OCI-LY7 (cell line): ENCODE measurements around the gene SLC10A7. TPM values are rescaled to one million over a fixed set of nuclear protein-coding genes. Genes with fewer than 3 reads are reported as not detected.

Experiments used
- BruUV-seq: library from RNA; stranded (reverse); fragments of 400-500 nt; replicated peaks from 2 replicates; lab custom pipeline; 2021; lab: Mats Ljungman, UMichigan
- CTCF ChIA-PET: fragments of 300-600 bp; sonication (Branson Sonifier 250); formaldehyde crosslinking; loops from one replicate; lab custom pipeline; 2022; ENCODE audit warnings: antibody characterized with exemption; ENCODE audit not compliant: unreplicated experiment; lab: Charles Lee
- POLR2A ChIA-PET: fragments of 300-600 bp; sonication (Branson Sonifier 250); formaldehyde crosslinking; loops from one replicate; lab custom pipeline; 2022; ENCODE audit warnings: antibody characterized with exemption; lab: Charles Lee
- DNase-seq: peaks from one replicate; pipeline ENCODE4 v3.0.0-alpha.2; 2015; ENCODE audit warnings: low spot score
- H2AFZ ChIP-seq: fragments of 200-600 bp; sonication (generic), shearing (Covaris generic); 2 replicates; pipeline ENCODE4 v1.6.1; 2014; ENCODE audit warnings: mild to moderate bottlenecking, antibody characterized with exemption, low read length, moderate library complexity
- H3K27ac ChIP-seq: fragments of 200-600 bp; sonication (generic); 2 replicates; pipeline ENCODE4 v1.5.1; 2014; ENCODE audit warnings: mixed run types, low read depth, mild to moderate bottlenecking, moderate library complexity, low read length, inconsistent platforms; ENCODE audit not compliant: poor library complexity, severe bottlenecking
- H3K36me3 ChIP-seq: fragments of 200-600 bp; sonication (generic); 2 replicates; pipeline ENCODE4 v1.6.1; 2014; ENCODE audit warnings: mild to moderate bottlenecking, antibody characterized with exemption, low read length, moderate library complexity, mixed read lengths; ENCODE audit not compliant: insufficient read depth
- H3K4me1 ChIP-seq: fragments of 200-600 bp; sonication (generic); 2 replicates; pipeline ENCODE4 v1.5.1; 2014; ENCODE audit warnings: mild to moderate bottlenecking, low read length; ENCODE audit not compliant: insufficient read depth, poor library complexity, severe bottlenecking
- H3K4me2 ChIP-seq: fragments of 200-600 bp; sonication (generic); 2 replicates; pipeline ENCODE4 v1.6.1; 2014; ENCODE audit warnings: mild to moderate bottlenecking, low read length
- H3K4me3 ChIP-seq: fragments of 200-600 bp; sonication (generic); 2 replicates; pipeline ENCODE4 v1.5.1; 2014; ENCODE audit warnings: mild to moderate bottlenecking, low read depth, low read length; ENCODE audit not compliant: poor library complexity, severe bottlenecking
- H3K79me2 ChIP-seq: fragments of 200-600 bp; sonication (generic); 2 replicates; pipeline ENCODE4 v1.6.1; 2016; ENCODE audit warnings: low read depth, mild to moderate bottlenecking, low read length, moderate library complexity, mixed read lengths; ENCODE audit not compliant: insufficient read depth
- H3K9me2 ChIP-seq: fragments of 200-600 bp; sonication (generic); 2 replicates; pipeline ENCODE4 v1.6.1; 2016; ENCODE audit warnings: mild to moderate bottlenecking, low read length, mixed read lengths; ENCODE audit not compliant: insufficient read depth
- H3K9me3 ChIP-seq: fragments of 200-600 bp; sonication (generic); 2 replicates; pipeline ENCODE4 v1.6.1; 2014; ENCODE audit warnings: mild to moderate bottlenecking, mixed run types, low read length, mixed read lengths
- H4K20me1 ChIP-seq: fragments of 200-600 bp; sonication (generic); 2 replicates; pipeline ENCODE4 v1.6.1; 2014; ENCODE audit warnings: mild to moderate bottlenecking, antibody characterized with exemption, low read length, moderate library complexity, mixed read lengths; ENCODE audit not compliant: insufficient read depth
- EZH2phosphoT487 ChIP-seq: fragments of 200-600 bp; sonication (generic); IDR thresholded peaks from 2 replicates; pipeline ENCODE4 v1.6.1; 2018; ENCODE audit warnings: low read depth, borderline replicate concordance, mild to moderate bottlenecking, mixed run types, antibody characterized with exemption, low read length, moderate library complexity, mixed read lengths
- intact Hi-C: fragments of 100-400 bp; cut with micrococcal nuclease; formaldehyde crosslinking; loops from one replicate; pipeline ENCODE4 v1.10.0; 2022; ENCODE audit not compliant: unreplicated experiment
- total RNA-seq, 2 experiments: library from RNA; depleted of rRNA in 1 of 2; stranded (reverse); fragments of >200 nt in 1 of 2; shearing (Covaris generic) in 1 of 2; gene quantifications; 2 replicates each; pipeline ENCODE4 v1.2.3, GENCODE V29; 2014 to 2022
- TF ChIP-seq, protein P1 (sequence below): fragments of 200-600 bp; sonication (generic); conservative IDR thresholded peaks from 2 replicates; pipeline ENCODE4 v1.5.1; 2014; ENCODE audit warnings: mild to moderate bottlenecking, antibody characterized with exemption, low read length, moderate library complexity, mixed read lengths

Gene SLC10A7
- total RNA-seq, 2 experiments from 2014 or later: 16.8 to 18.9 TPM

DNA sequence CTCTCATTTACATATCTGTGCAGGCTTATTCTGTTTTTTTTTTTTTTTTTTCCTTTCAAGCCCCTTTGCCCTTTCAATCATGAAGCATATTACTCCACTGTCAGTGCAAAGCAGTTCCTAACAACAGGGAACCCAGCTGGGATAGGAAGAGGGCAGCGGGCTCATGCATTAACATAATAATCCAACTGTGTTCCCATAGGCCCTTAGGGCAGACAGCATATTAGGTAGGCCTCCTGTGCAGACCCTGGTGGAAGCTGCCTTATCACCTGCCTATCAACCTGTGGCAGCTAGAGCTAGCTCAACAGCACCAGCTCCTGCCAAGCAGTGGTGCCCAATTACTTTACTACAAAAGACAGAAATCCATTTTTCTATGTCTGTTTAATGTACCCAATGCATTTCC, 49.3 kb downstream of the SLC10A7 start:
- Histone ChIP-seq H4K20me1 (no peaks in the 10 kb centered on the region), H3K4me1 (no peaks in the 10 kb centered on the region), H3K27ac (no peak overlapping the region), H3K4me3 (no peak overlapping the region), H2AFZ (no peak overlapping the region), H3K9me3 (no peaks in the 10 kb centered on the region), H3K9me2 (no peaks in the 10 kb centered on the region), H3K79me2 (no peaks in the 10 kb centered on the region), H3K36me3 (no peaks in the 10 kb centered on the region), H3K4me2 (no peak overlapping the region)
- no peak for TF ChIP-seq EZH2phosphoT487
- TF ChIP-seq, protein P1, sequence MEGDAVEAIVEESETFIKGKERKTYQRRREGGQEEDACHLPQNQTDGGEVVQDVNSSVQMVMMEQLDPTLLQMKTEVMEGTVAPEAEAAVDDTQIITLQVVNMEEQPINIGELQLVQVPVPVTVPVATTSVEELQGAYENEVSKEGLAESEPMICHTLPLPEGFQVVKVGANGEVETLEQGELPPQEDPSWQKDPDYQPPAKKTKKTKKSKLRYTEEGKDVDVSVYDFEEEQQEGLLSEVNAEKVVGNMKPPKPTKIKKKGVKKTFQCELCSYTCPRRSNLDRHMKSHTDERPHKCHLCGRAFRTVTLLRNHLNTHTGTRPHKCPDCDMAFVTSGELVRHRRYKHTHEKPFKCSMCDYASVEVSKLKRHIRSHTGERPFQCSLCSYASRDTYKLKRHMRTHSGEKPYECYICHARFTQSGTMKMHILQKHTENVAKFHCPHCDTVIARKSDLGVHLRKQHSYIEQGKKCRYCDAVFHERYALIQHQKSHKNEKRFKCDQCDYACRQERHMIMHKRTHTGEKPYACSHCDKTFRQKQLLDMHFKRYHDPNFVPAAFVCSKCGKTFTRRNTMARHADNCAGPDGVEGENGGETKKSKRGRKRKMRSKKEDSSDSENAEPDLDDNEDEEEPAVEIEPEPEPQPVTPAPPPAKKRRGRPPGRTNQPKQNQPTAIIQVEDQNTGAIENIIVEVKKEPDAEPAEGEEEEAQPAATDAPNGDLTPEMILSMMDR: no peak
- DNase-seq: no peak
- POLR2A ChIA-PET: interaction anchor here (2.1 kb wide), 1 partner anchor 13 kb away, joined by 4 read pairs; no protein-coding TSS in a partner anchor
- no TSS peak for BruUV-seq
- CTCF ChIA-PET: no interaction called here
- intact Hi-C loops: no loop called here

DNA sequence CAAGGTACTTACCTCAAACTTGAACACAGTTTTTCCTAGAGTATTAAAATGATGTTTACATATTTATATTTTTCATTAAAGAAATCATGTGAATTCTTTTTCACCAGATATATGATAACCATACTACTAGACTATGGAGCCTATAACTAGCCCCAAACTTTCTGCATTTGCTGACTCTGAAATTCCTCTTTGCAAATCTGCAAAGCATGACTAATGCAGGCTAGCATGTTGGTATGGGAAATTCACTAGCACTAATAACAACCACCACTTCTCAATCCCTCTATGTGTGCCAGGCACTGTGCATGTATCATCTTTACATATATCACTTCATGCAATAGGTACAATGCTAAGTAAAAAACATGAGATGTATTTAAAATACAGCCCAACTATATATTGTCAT, 51.1 kb downstream of the SLC10A7 start:
- TF ChIP-seq, protein P1: no peak
- TF ChIP-seq EZH2phosphoT487: no peak
- Histone ChIP-seq H2AFZ (no peak overlapping the region), H3K4me1 (no peaks in the 10 kb centered on the region), H3K9me3 (no peaks in the 10 kb centered on the region), H3K27ac (no peak overlapping the region), H3K9me2 (no peaks in the 10 kb centered on the region), H3K4me2 (no peak overlapping the region), H3K36me3 (no peaks in the 10 kb centered on the region), H3K79me2 (no peaks in the 10 kb centered on the region), H4K20me1 (no peaks in the 10 kb centered on the region), H3K4me3 (no peak overlapping the region)
- no TSS peak for BruUV-seq
- CTCF ChIA-PET: no interaction called here
- intact Hi-C loops: no loop called here
- no peak for DNase-seq
- POLR2A ChIA-PET: interaction anchor here (1.3 kb wide), 1 partner anchor 13 kb away, joined by 3 read pairs; no protein-coding TSS in a partner anchor

DNA sequence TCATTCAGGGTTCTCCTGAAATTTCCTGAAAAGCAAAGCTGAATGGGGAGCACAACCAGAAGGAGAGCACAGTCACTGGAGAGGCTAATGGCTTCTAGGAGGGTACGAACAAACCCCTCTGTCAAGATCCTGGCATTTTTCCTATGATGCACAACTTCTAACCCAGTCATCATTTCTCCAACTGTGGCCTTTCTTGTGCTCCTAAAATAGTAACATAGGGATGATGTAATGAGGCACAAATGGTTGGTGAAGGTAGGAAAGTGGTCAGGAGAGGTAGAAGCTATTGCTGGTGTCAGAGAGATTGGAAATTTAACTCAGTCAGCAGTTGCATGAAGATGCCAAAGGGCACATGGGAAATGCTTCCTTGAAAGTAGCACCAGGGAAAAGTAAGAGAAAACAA, 52.7 kb downstream of the SLC10A7 start:
- Histone ChIP-seq H3K4me2 (no peak overlapping the region), H3K36me3 (no peaks in the 10 kb centered on the region), H4K20me1 (no peaks in the 10 kb centered on the region), H3K79me2 (no peaks in the 10 kb centered on the region), H3K9me3 (no peaks in the 10 kb centered on the region), H2AFZ (no peak overlapping the region), H3K9me2 (no peaks in the 10 kb centered on the region), H3K4me3 (no peak overlapping the region), H3K4me1 (no peaks in the 10 kb centered on the region), H3K27ac (no peak overlapping the region)
- intact Hi-C loops: no loop called here
- CTCF ChIA-PET: no interaction called here
- DNase-seq: no peak
- POLR2A ChIA-PET: interaction anchor here (0.7 kb wide), 2 partner anchors 10 to 198 kb away, joined by 3 read pairs; no protein-coding TSS in a partner anchor
- BruUV-seq: no TSS peak
- TF ChIP-seq, protein P1: no peak
- TF ChIP-seq EZH2phosphoT487: no peak
